ENCODE results near the gene ATXN2. TPM values are rescaled to one million over a fixed set of nuclear protein-coding genes. Genes with fewer than 3 reads are reported as not detected.

ATXN2 gene
- total and polyA plus RNA-seq, 2 of the 4 experiments (the other 2 are of a cell fraction): 12.4 to 66.5 TPM

DNA sequence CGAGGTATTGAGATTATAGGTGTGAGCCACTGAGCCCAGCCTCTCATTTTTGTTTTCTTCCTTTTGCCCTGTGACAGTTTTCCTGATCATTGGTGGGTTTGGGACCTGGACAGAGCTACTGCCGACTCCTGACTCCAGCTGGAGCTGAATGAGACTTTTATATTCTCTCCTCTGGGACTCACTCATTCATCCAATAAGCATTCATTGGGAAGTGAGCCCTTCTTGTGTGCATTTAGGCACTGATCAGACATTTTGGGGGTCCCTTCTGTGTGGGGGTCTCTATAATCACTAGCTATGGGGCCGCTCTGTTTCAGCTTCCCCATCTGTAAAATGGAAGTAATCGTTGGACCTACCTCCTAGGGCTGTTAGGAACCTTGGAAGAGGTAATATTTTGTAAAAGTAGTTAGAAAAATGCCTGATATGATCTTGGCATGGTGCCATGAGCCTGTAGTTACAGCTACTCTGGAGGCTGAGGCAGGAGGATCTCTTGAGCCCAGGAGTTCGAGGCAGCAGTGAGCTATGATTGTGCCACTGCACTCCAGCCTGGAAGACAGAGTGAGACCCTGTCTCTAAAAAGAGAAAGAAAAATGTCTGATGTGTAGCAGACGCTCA is 186.2 kb downstream of the ATXN2 start:
- H2AFZ ChIP-seq (replicated peaks; ENCODE audit: low read length, poor library complexity): no peak overlapping the region
- intact Hi-C loops (cut with micrococcal nuclease): no loop called here
- no peak overlapping the region for H2BK5ac ChIP-seq (ENCODE audit: low read depth, low read length, poor library complexity, severe bottlenecking)
- H2BK20ac ChIP-seq (ENCODE audit: low read depth, low read length): no peak overlapping the region
- H3K27ac ChIP-seq (ENCODE audit: insufficient read depth, low read length): no peak overlapping the region
- DNase-seq (no peak), ATAC-seq (ENCODE audit: low read depth) (no peak)
- H3K4me3 ChIP-seq (ENCODE audit: insufficient read depth, low read depth, low read length): no peak overlapping the region
- H3K9me1 ChIP-seq (ENCODE audit: insufficient read depth, low read length): peaks cover 29% of the 10 kb centered on the region
- H2BK15ac ChIP-seq (ENCODE audit: low read depth, low read length): no peak overlapping the region
- H4K8ac ChIP-seq (ENCODE audit: low read depth in 2 of 2, low read length in 2 of 2): no peak overlapping the region
- BruUV-seq (replicated peaks): no TSS peak
- no peaks in the 10 kb centered on the region for H3K9me3 ChIP-seq (ENCODE audit: control insufficient read depth, insufficient read depth, low read length)
- WGBS, 2 experiments (ENCODE audit: extremely low coverage in 2 of 2, insufficient read length in 1 of 2): 90% methylated on average over 2 of the region's 6 CpGs; no CpG with 5 or more reads in 1 of the 2 experiments
- no peaks in the 10 kb centered on the region; the same call in none of the 2 replicates for H3K36me3 ChIP-seq (ENCODE audit: control insufficient read depth, insufficient read depth, low read length)
- no peak for TF ChIP-seq MXI1 (IDR thresholded peaks at IDR 0.05; ENCODE audit: borderline replicate concordance, low read depth, low read length)
- no peak for TF ChIP-seq FOS (IDR thresholded peaks at IDR 0.05; ENCODE audit: low read depth, low read length)
- no peak for TF ChIP-seq NFE2L2 (IDR thresholded peaks at IDR 0.05; ENCODE audit: low read depth, low read length)
- TF ChIP-seq USF2 (IDR thresholded peaks at IDR 0.05; ENCODE audit: low read depth, low read length): no peak
- no peak for TF ChIP-seq RCOR1 (IDR thresholded peaks at IDR 0.05; ENCODE audit: insufficient replicate concordance, low read length)
- no peak for TF ChIP-seq ELK1 (IDR thresholded peaks at IDR 0.05; ENCODE audit: borderline replicate concordance, low read depth, low read length)
- no peak for TF ChIP-seq MAZ (IDR thresholded peaks at IDR 0.05; ENCODE audit: borderline replicate concordance, low read depth, low read length)
- TF ChIP-seq RAD21 (IDR thresholded peaks at IDR 0.05; ENCODE audit: low read length): no peak
- TF ChIP-seq CEBPB (IDR thresholded peaks at IDR 0.05; ENCODE audit: low read depth, low read length): no peak
- TF ChIP-seq RFX5 (IDR thresholded peaks at IDR 0.05; ENCODE audit: low read depth, low read length): no peak
- TF ChIP-seq CTCF (conservative IDR thresholded peaks at IDR 0.05; ENCODE audit: low read depth, low read length): no peak
- no peak for TF ChIP-seq MAFK (IDR thresholded peaks at IDR 0.05; ENCODE audit: low read depth, low read length)
- no peak for TF ChIP-seq POLR2A (IDR thresholded peaks at IDR 0.05; ENCODE audit: low read depth, low read length)
- TF ChIP-seq SMC3 (IDR thresholded peaks at IDR 0.05; ENCODE audit: low read depth, low read length): no peak
- no peak for TF ChIP-seq BHLHE40 (IDR thresholded peaks at IDR 0.05; ENCODE audit: low read depth, low read length)
- H3K79me1 ChIP-seq (ENCODE audit: low read depth in 1 of 2, low read length in 2 of 2): peaks cover 21 to 84% of the 10 kb centered on the region in 2 experiments; a peak in 3 of 4 replicates
- H3K4ac ChIP-seq (ENCODE audit: low read depth, low read length): peak overlapping the region; percentile 46
- in situ Hi-C loops (cut with MboI; ENCODE audit: low sequenced_read_pairs): no loop called here
- no peak overlapping the region for H3K56ac ChIP-seq (ENCODE audit: extremely low read depth, insufficient read depth, low read length)
- 0 out of 2 replicates have a peak overlapping the region, but pooled peaks have one; percentile 0 for H4K91ac ChIP-seq (ENCODE audit: insufficient read depth, low read depth, low read length)
- dilution Hi-C loops (cut with HindIII; ENCODE audit: low sequenced_read_pairs, unreplicated experiment): no loop called here
- H3K23ac ChIP-seq (ENCODE audit: low read depth, low read length): no peak overlapping the region; the same call in 1 of the 2 replicates
- H2AK5ac ChIP-seq (ENCODE audit: low read depth, low read length): peak overlapping the region; percentile 56; the same call in 1 of the 2 replicates
- H2AK9ac ChIP-seq (replicated peaks; ENCODE audit: low read depth, low read length, poor library complexity): no peak overlapping the region
- no peak overlapping the region for H3K9ac ChIP-seq (ENCODE audit: low read depth, low read length)
- CTCF ChIA-PET: interaction anchor here (1.1 to 4.1 kb wide), 3 partner anchors 16 to 39 kb away, joined by 3 to 21 read pairs (median 8); no protein-coding TSS in a partner anchor
- H3K18ac ChIP-seq (ENCODE audit: low read depth, low read length): no peak overlapping the region
- H4K20me1 ChIP-seq (ENCODE audit: insufficient read depth, low read length): peaks cover 59% of the 10 kb centered on the region
- H3K27me3 ChIP-seq (ENCODE audit: control insufficient read depth, insufficient read depth, low read length): no peaks in the 10 kb centered on the region
- H3K4me2 ChIP-seq (ENCODE audit: low read depth, low read length): no peak overlapping the region
- H2BK120ac ChIP-seq (ENCODE audit: low read depth, low read length): no peak overlapping the region
- peaks cover 35% of the 10 kb centered on the region for H3K4me1 ChIP-seq (ENCODE audit: control insufficient read depth, insufficient read depth, low read length)
- no peak overlapping the region for H4K5ac ChIP-seq (ENCODE audit: low read depth, low read length)
- POLR2A ChIA-PET (ENCODE audit: unreplicated experiment): no interaction called here
- H3K14ac ChIP-seq (replicated peaks; ENCODE audit: low read depth, low read length): 0 out of 2 replicates have a peak overlapping the region, but pooled peaks have one; percentile 46
